A673 (cell line): ENCODE results near the gene PPT1. TPM values are rescaled to one million over a fixed set of nuclear protein-coding genes. Genes with fewer than 3 reads are reported as not detected.

Experiments
- BruUV-seq: library from RNA; stranded (reverse); fragments of 400-500 nt; replicated peaks from 2 replicates; lab custom pipeline; 2021; lab: Mats Ljungman, UMichigan
- CTCF ChIA-PET: fragments of 300-600 bp; sonication (Branson Sonifier 250); formaldehyde crosslinking; loops from one replicate; lab custom pipeline; 2022; ENCODE audit warnings: antibody characterized with exemption; lab: Charles Lee
- POLR2A ChIA-PET: fragments of 300-600 bp; sonication (Branson Sonifier 250); formaldehyde crosslinking; loops from one replicate; lab custom pipeline; 2022; ENCODE audit warnings: antibody characterized with exemption; ENCODE audit not compliant: low non-redundant PET; lab: Charles Lee
- DNase-seq: peaks from one replicate; pipeline ENCODE4 v3.0.0-alpha.2; 2015; ENCODE audit warnings: low spot score
- H3K27ac ChIP-seq: fragments of 200-600 bp; sonication (generic); 2 replicates; pipeline ENCODE4 v1.5.1; 2016; ENCODE audit warnings: mixed run types, low read depth, mild to moderate bottlenecking, mixed read lengths, antibody characterized with exemption, low read length; ENCODE audit not compliant: poor library complexity, severe bottlenecking
- H3K27me3 ChIP-seq: fragments of 200-600 bp; sonication (generic); replicated peaks from 2 replicates; pipeline ENCODE4 v1.6.1; 2017; ENCODE audit warnings: mixed run types, low read depth, mild to moderate bottlenecking, mixed read lengths, antibody characterized with exemption, low read length; ENCODE audit not compliant: insufficient read depth, poor library complexity
- H3K36me3 ChIP-seq: fragments of 200-600 bp; sonication (generic); 2 replicates; pipeline ENCODE4 v1.6.1; 2016; ENCODE audit warnings: mixed run types, mild to moderate bottlenecking, mixed read lengths, antibody characterized with exemption, low read length; ENCODE audit not compliant: insufficient read depth, poor library complexity, severe bottlenecking
- H3K4me1 ChIP-seq: fragments of 200-600 bp; sonication (generic); 2 replicates; pipeline ENCODE4 v1.6.1; 2017; ENCODE audit warnings: mixed run types, mild to moderate bottlenecking, mixed read lengths, antibody characterized with exemption, low read length; ENCODE audit not compliant: insufficient read depth, poor library complexity, severe bottlenecking
- H3K4me3 ChIP-seq: fragments of 200-600 bp; sonication (generic); 2 replicates; pipeline ENCODE4 v1.5.1; 2016; ENCODE audit warnings: low read depth, mixed run types, mild to moderate bottlenecking, mixed read lengths, low read length; ENCODE audit not compliant: poor library complexity, severe bottlenecking
- H3K9me3 ChIP-seq: fragments of 200-600 bp; sonication (generic); 2 replicates; pipeline ENCODE4 v1.6.1; 2016; ENCODE audit warnings: mixed run types, low read depth, mild to moderate bottlenecking, mixed read lengths, antibody characterized with exemption, low read length; ENCODE audit not compliant: poor library complexity, severe bottlenecking
- CTCF ChIP-seq: fragments of 300-800, 200-600 bp; sonication (generic); conservative IDR thresholded peaks from 2 replicates; pipeline ENCODE4 v1.5.1; 2017; ENCODE audit warnings: low read depth, mild to moderate bottlenecking, antibody characterized with exemption, low read length, moderate library complexity, mixed read lengths
- EZH2 ChIP-seq: fragments of 200-600 bp; sonication (generic); IDR thresholded peaks from 2 replicates; pipeline ENCODE4 v1.6.1; 2017; ENCODE audit warnings: borderline replicate concordance, low read depth, mild to moderate bottlenecking, mixed read lengths, antibody characterized with exemption, low read length; ENCODE audit not compliant: poor library complexity, severe bottlenecking
- intact Hi-C: fragments of 100-400 bp; cut with micrococcal nuclease; formaldehyde crosslinking; loops from one replicate; pipeline ENCODE4 v1.10.0; 2022; ENCODE audit not compliant: unreplicated experiment
- total RNA-seq: library from RNA; stranded (reverse); gene quantifications from 2 replicates; pipeline ENCODE4 v1.2.3, GENCODE V29; 2021

Gene PPT1
- total RNA-seq, 1 experiment from 2014 or later = 76.3 TPM

- intact Hi-C loops = no loop called here
- no peaks in the 10 kb centered on the region for H3K9me3 ChIP-seq
- H3K27me3 ChIP-seq = peaks cover 11% of the 10 kb centered on the region
- BruUV-seq = no TSS peak
- CTCF ChIA-PET = no interaction called here
- DNase-seq = no peak
- no peaks in the 10 kb centered on the region for H3K36me3 ChIP-seq
- TF ChIP-seq CTCF (no peak), EZH2 (no peak)
- no peak overlapping the region for H3K4me3 ChIP-seq
- no peaks in the 10 kb centered on the region for H3K4me1 ChIP-seq
- H3K27ac ChIP-seq = no peak overlapping the region
- POLR2A ChIA-PET = no interaction called here
These were observed 25.8 kb upstream of the PPT1 start for GRCh38 chr1:40122855-40123254.

- Histone ChIP-seq H3K27ac (no peak overlapping the region), H3K4me3 (no peak overlapping the region), H3K27me3 (peaks cover 29% of the 10 kb centered on the region), H3K9me3 (no peaks in the 10 kb centered on the region), H3K36me3 (no peaks in the 10 kb centered on the region), H3K4me1 (no peaks in the 10 kb centered on the region)
- no TSS peak for BruUV-seq
- ChIA-PET CTCF (no interaction called here), POLR2A (no interaction called here)
- no peak for DNase-seq
- TF ChIP-seq EZH2 (no peak), CTCF (no peak)
- intact Hi-C loops = no loop called here
These were observed 23.1 kb upstream of the PPT1 start for GRCh38 chr1:40120128-40120527.

GRCh38 chr1:40114400-40114799 is 17.3 kb upstream of the PPT1 start:
- H3K4me1 ChIP-seq = no peaks in the 10 kb centered on the region
- peaks cover 42% of the 10 kb centered on the region for H3K27me3 ChIP-seq
- H3K4me3 ChIP-seq = no peak overlapping the region
- TF ChIP-seq CTCF = no peak
- no peak for TF ChIP-seq EZH2
- H3K27ac ChIP-seq = no peak overlapping the region
- ChIA-PET CTCF (no interaction called here), POLR2A (no interaction called here)
- DNase-seq = no peak
- intact Hi-C loops = no loop called here
- peaks cover 6% of the 10 kb centered on the region for H3K9me3 ChIP-seq
- H3K36me3 ChIP-seq = no peaks in the 10 kb centered on the region
- no TSS peak for BruUV-seq
